HG03520 (cell line): ENCODE measurements around the gene ALG12.
A peak's percentile ranks its signal among the peaks of the same experiment; 100 is the strongest.

ENCODE experiments used
- ATAC-seq: cut with Tn5 transposase; IDR thresholded peaks from one replicate; pipeline ENCODE4 v1.9.1; 2021; ENCODE audit warnings: mild to moderate bottlenecking, moderate library complexity; ENCODE audit not compliant: unreplicated experiment

ALG12 gene

DNA sequence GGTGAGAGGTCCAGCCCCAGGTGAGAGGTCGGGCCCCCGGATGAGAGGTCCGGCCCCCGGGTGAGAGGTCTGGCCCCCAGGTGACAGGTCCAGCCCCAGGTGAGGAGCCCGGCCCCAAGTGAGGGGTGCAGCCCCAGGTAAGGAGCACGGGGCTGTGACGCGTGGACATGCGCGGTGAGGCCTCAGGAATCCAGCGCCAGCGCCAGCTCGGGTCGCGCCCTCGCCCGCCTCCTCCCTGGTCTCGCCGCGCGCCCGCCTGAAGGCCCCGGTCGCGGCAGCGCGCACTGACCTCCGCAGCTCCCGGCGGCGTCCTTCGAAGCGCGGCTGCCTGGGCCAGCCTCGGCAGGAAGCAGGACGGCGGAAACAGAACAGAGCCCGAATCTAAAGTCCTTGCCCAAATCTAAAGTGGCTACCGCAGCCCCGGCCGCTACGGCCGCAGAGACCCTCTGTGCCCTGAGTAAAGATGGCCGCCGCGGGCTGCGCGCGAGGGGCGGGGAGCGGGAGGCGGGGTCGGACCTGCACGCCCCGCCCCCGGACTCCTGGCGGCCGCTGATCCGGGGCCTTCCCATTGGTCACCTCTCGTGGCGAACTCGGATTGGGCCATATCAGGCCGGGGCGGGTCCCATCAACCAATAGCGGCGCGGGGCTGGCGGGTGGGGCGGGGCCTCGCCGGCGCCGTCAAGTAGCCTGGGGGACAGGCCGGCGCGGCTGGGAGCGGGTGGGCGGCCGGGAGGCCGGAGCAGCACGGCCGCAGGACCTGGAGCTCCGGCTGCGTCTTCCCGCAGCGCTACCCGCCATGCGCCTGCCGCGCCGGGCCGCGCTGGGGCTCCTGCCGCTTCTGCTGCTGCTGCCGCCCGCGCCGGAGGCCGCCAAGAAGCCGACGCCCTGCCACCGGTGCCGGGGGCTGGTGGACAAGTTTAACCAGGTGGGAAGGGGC lies at the start of gene ALG12, which contains the start of gene CRELD2:
TSS of gene ALG12 (minus strand) at position 465 of the 937 bp plus-strand sequence. CDS start 4,673 bp downstream, outside the sequence.
TSS of gene CRELD2 (plus strand) at position 661 of the 937 bp plus-strand sequence. CDS start at position 797, 136 bp downstream.
- peak; percentile 86 for ATAC-seq

DNA sequence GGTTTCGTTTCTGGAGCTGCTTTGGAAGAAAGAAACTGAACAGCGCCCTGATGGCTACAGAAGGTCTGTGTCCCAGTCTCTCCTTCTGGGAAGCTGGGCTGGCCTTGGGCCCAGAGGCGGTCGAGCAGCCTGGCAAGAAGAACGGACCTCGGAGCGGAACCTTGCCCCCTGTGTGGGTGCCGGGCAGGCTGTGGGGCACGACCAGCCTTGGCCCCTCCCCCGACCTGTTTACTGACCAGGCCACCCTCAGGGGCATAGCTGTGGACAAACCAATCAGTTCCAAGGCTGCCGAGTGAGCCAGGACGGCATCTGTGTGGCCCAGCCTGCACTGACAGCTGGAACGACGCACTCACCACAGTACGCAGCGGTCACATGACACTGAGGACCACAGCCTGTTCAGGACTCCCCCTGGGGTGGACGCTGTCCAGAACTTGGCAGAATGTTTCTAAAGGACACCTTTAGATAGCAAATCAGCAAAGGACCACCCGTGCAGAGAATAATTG lies 49.5 kb upstream of the ALG12 start:
- no peak for ATAC-seq

DNA sequence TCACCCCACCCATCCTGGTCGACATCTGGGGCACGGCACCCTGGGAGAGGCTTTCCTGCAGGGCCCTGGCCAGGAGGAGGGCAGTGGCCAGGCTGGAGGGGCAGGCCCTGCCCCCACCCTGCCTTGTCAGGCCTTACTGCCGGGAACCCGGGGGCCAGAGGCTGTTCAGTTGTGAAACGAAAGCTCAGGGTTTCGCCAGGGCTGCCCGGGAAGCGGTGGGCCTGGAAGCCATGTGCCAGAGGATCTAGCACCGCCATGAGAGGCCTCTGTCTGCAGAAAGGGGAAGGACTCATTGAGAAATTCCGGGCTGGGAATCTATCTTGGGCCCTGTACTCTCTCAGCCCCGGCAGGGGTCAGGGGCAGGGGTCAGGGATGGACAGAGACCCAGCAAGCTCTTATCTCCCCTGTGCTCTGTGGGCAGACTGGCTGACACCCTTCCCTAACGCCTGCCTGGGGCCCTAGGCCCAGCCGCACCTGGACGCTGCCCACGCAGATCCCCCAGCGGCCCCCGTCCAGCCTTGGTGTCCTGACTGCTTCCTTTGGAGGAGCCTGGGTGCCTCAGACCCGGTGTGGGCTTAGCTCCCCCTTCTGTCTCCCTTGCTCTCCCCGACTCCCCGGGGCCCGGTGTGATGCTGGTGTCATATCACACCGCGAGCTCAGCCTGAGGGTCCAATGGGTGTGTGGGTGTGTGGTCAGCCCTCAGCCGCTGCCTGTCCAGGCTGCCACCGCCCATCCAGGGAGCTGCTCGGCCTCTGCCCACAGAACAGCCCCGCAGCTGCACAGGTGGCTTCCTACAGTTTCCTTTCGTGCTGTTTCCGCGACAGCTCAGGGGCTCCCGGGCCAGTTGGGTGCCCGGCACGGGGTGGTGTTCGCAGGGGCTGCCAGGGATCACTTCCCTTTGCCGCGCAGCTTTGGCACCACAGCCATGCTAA lies 48.8 kb upstream of the ALG12 start:
- no peak for ATAC-seq

DNA sequence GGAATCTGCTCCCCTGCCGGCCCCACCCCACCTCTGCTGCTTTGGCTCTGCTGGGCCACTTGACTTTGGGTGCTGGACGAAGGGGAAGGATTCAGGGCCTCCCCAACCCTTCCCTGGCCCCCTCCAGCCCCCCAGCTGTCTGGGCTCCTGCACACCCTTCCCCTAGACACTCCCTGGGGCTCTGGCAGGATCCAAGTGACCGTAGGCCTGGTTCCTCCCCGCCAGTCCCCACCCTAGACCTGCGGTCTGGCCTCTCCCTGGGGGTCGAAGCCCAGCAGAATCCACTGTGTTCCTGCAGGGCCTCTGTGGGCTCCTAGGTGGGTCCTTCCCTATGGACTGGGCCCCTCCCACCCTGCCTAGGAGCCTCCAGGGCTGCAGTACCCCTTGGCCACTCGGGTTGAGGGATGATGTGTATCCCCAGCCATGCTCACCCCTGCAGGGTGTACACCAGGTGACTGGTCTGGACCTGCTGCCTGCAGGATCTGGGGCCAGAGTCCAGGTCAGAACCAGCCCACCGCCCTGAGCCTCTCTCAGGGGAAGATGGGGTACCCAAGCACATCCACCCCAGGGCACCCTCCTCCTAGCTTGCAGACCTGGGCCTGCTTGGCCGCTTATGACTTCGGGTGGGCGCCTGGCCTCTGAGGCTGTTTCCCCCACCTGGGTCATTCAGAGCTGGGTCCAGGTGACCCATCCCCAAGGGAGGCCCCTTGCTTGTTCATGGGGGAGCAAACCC lies 48.0 kb upstream of the ALG12 start:
- no peak for ATAC-seq

DNA sequence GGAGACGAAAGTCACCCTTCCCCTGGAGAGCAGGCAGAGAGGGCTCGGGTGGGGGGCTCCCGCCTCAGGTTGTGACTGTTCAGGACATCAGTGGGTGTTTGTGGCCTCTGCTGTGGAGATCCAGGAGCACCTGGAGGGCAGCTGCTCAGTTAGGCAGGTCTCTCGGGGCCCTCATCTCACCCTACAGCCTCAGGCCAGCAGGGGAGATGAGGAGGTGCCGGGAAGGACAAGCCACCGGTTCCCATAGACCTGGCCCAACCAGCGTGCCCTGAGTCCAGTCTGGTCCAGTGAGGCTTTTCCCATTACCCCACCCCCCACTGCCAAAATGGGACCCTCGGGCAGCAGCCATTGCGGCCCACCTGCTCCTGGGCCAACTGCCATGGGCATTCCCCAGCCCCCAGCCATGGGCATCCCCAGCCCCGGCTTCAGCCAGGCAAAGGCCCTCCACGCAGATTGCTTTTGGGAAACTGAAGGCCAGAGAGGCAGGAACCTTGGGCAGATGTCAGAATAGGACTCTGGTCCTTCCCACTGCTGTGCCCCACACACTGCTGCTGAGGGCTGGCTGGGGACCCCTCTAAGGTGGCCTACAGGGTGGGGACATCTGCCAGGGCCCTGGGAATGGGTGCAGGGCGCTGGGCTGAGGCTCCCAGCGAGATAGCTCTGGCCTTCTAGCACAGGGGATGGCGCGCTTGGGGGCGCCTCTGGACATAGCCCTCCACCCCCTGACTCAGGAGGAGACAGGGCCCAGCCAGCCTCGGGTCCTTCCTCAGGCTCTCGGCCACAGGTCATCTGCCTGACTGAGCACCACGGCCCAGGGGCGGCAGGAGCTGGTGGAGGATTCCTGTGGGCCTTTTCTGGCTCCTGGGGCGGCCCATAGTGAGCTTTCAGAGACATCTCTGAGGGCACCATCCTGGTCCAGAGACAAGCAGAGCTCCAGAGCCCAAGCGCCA lies 47.1 kb upstream of the ALG12 start:
- ATAC-seq = no peak

DNA sequence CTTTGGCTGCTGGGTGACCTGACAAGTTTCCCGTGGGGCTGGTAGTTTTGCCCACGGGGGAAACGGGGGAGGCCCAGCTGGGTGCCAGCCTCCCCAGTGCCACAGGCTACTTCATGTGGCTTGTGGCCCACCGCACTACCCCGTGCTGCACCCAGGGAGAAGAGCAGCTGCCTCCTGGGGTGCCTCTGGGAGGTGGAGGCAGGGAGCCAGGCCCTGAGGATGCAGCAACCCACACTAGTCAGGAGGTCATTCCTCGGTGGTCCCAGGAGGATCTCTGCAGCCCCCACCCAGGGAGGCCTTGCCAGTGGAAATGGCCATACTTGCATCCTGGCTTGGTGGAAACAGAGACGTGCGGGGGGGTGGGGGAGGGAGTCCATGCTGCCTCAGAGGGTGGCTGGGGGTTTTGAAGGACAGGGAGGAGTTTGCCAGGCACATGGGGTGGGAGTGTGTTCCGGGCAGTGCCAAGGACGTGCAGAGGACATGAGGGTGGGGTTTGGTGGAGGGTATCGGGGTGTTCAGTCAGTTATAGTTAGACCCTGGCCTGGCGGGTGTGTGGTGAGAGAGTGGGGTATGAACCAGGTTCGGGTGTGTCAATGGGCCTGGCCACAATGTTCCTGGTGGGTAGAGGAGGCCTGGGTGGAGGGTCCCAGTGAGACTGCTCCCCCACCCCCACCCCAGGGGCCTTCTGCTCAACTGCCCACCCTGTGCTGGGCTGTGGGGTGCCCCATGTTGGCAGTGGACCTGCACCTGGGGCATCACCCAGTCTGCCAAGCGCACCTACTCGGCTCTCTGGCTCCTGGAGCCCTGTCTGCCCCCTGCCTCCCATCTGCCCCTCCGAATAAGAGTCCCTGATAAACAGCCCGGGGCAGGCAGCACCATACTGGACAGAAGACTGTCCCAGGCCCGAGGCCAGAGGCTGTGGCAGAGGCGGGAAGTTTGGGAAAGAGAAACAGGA lies 46.2 kb upstream of the ALG12 start:
- no peak for ATAC-seq

DNA sequence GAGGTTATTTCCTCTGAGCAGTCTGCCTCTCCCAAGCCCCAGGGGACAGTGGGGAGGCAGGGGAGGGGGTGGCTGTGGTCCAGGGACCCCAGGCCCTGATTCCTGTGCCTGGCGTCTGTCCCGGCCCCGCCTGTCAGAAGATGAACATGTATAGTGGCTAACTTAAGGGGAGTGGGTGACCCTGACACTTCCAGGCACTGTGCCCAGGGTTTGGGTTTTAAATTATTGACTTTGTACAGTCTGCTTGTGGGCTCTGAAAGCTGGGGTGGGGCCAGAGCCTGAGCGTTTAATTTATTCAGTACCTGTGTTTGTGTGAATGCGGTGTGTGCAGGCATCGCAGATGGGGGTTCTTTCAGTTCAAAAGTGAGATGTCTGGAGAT lies 45.4 kb upstream of the ALG12 start:
- ATAC-seq = no peak

DNA sequence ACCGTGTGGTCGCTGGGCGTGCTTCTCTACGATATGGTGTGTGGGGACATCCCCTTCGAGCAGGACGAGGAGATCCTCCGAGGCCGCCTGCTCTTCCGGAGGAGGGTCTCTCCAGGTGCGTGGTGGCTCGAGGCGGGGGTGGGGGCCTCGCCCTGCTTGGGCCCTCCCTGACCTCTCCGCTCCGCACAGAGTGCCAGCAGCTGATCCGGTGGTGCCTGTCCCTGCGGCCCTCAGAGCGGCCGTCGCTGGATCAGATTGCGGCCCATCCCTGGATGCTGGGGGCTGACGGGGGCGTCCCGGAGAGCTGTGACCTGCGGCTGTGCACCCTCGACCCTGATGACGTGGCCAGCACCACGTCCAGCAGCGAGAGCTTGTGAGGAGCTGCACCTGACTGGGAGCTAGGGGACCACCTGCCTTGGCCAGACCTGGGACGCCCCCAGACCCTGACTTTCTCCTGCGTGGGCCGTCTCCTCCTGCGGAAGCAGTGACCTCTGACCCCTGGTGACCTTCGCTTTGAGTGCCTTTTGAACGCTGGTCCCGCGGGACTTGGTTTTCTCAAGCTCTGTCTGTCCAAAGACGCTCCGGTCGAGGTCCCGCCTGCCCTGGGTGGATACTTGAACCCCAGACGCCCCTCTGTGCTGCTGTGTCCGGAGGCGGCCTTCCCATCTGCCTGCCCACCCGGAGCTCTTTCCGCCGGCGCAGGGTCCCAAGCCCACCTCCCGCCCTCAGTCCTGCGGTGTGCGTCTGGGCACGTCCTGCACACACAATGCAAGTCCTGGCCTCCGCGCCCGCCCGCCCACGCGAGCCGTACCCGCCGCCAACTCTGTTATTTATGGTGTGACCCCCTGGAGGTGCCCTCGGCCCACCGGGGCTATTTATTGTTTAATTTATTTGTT lies 44.8 kb upstream of the ALG12 start:
- ATAC-seq = no peak

DNA sequence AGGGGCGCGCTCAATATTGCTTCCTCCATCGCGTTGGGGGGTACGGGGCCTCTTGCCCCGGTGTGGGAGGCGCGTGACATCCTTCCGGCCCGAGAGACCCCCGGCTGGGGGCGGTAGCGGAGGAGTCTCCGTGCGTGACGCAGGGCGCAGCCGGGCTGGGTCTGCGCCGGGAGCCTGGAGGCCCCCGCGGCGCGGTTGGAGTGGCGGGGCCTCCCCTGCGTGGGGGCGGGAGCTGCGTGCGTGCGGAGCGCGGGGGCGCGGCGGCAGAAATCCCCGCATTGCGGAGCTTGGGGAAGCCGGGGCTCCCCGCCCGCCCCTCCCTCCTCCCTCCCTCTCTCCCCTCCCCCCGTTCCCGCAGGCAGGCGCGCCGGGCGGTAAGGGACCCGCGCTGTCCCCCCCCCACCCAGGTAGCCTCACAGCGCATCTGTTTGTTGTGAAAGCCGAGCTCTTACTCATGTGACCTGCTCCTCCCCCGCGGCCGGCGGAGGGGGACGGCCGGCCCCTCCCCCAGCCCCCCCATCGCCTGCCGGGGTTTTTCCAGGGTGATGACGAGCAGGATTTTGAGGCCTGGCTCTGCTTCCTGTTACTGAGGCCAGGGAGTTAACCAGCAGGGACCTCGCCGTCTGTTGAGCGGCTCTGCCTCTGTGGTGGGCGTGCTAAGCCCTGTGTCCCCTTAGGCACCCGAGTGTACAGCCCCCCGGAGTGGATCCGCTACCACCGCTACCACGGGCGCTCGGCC lies 43.9 kb upstream of the ALG12 start:
- ATAC-seq = no peak

DNA sequence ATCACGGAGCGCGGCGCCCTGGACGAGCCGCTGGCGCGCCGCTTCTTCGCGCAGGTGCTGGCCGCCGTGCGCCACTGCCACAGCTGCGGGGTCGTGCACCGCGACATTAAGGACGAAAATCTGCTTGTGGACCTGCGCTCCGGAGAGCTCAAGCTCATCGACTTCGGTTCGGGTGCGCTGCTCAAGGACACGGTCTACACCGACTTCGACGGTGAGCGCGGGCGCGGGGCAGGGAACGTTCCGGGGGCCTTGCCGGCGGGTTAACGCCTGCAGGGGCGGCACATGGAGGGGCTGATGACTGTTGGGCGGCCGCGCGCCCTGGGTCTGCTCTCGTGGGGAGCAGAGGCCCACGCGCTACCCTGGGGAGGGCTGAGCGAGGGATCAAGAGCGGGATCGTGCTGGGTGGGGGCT lies 43.4 kb upstream of the ALG12 start:
- ATAC-seq = no peak

DNA sequence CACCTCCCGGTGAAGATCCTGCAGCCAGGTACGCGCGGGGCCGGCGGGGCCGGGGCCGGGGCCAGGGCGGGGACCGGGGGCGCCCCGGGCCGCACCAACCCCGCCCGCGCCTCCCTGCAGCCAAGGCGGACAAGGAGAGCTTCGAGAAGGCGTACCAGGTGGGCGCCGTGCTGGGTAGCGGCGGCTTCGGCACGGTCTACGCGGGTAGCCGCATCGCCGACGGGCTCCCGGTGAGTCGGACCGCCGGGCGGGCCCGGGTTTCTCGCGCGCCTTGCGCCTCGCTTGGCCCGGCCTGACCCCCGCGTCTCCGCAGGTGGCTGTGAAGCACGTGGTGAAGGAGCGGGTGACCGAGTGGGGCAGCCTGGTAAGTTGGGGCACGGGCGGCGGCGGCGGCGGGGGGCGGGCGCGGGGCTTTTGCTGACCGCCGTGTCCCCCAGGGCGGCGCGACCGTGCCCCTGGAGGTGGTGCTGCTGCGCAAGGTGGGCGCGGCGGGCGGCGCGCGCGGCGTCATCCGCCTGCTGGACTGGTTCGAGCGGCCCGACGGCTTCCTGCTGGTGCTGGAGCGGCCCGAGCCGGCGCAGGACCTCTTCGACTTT lies 42.9 kb upstream of the ALG12 start:
- ATAC-seq = peak; percentile 1

DNA sequence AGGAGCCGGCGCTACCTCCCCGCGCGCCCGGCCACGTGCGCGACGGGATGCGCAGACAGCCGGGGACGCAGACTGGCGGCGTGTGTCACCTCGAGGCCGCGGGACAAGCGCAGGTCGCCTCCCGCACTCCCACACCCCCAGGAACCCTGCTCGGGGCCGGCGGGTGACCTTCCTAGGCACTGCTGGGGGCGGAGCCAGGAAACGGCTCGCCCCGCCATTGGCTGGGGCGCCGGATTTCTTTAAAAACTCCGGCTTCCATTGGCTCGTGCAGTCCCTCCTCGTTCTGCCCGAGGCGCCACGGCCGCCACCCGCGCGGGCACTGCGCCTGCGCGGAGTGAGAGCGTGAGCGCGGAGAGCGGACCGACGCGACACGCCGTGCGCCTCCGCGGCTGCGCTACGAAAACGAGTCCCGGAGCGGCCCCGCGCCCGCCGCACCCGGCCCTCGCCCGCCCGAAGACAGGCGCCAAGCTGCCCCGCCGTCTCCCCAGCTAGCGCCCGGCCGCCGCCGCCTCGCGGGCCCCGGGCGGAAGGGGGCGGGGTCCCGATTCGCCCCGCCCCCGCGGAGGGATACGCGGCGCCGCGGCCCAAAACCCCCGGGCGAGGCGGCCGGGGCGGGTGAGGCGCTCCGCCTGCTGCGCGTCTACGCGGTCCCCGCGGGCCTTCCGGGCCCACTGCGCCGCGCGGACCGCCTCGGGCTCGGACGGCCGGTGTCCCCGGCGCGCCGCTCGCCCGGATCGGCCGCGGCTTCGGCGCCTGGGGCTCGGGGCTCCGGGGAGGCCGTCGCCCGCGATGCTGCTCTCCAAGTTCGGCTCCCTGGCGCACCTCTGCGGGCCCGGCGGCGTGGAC lies 42.1 kb upstream of the ALG12 start, which contains the start of gene PIM3:
TSS of gene PIM3 (plus strand) at position 614 of the 846 bp plus-strand sequence. CDS start at position 790, 176 bp downstream.
- peak; percentile 52 for ATAC-seq

DNA sequence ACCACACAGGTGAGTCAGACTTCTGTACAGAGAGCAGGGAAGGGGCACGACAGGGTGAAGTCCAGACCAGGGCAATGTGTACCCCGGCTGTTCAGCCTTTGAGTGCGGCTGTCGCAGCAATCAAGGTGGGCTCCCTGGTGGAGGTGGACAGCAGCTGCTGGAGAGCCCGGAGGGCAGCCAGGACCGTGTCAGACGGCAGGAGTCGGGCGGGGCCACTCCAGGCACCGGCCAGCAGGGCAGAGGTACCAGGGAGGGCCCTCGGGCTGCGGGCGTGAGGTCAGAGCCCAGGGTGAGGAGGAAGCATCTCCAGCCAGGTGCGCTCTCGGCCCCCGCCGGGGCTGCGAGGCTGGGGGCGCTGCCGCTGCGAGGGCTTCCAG lies 41.5 kb upstream of the ALG12 start:
- no peak for ATAC-seq

DNA sequence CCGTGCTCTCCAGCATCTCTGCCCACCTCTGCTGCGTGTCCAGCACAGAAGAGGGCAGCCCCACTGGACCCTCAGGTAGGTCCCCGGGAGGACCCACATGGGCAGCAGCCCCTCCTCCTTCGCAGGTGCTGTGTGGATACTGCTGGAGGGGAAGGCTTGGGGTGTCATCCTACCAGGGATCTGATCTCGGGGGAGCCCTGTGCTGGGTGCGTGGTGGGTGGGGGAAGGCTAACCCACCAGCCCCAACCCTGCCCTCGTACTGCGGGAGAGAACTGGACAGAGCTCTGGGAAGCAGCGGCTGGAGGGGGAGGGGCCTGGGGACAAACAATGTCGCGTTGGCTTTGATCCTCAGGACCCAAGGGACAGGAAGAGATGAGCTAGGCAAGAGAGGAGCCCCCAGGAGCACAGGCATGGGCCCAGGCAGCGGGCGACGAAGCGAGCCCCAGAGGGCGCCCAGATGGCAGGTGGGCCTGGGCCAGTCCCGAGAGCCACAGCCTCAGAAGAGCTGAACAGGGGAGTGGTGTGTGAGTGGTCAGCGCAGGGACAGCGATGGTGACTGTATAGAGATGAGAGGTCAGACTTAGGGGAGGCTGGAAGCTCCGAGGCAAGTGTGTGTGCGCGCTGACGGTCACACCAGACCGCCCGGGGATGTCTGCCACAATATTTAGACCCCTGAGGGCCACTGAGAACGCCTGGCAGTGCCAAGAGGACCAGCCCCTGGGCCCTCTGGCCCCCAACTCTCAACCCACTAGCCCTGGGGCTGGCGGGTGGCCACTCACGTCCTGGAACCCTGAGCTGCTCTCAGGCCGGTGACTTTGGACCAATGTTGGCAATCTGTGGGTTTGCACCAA lies 40.9 kb upstream of the ALG12 start:
- ATAC-seq = no peak
